ENCODE results near the gene ARHGEF37.
"Not testable (repeated sequence)": the region's sequence is repeated elsewhere in the genome, so short reads cannot be mapped to it uniquely, and the experiment has no call there.

ARHGEF37 gene

GRCh38 chr5:149581192-149581861, at the start of gene ARHGEF37:
Gene ARHGEF37 (plus strand): TSS chr5:149581498. CDS start chr5:149597770, 16,272 bp downstream.
- peak; percentile 17 for DNase-seq

DNA sequence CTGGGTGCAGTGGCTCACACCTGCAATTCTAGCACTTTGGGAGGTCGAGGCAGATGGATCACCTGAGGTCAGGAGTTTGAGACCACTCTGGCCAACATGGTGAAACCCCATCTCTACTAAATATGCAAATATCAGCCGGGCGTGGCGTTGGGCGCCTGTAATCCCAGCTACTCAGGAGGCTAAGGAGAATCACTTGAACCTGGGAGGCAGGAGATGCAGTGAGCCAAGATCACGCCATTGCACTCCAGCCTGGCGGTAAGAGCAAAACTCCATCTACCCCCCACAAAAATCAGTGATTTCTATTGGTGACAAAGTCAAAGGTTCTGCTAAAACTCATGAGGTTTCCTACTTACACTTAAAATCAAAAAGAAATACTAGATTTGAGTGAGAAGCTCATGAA, 48.9 kb upstream of the ARHGEF37 start:
- DNase-seq: no peak

DNA sequence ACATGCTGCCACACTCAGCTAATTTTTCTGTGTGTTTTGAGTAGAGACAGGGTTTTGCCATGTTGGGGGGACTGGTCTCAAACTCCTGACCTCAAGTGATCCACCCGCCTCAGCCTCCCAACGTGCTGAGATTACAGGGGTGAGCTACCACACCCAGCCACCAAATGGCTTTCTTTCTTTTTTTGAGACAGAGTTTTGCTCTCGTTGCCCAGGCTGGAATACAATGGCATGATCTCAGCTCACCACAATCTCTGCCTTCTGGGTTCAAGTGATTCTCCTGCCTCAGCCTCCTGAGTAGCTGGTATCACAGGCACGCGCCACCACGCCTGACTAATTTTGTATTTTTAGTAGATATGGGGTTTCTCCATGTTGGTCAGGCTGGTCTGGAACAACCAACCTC, 45.5 kb upstream of the ARHGEF37 start:
- DNase-seq: not testable (repeated sequence)

DNA sequence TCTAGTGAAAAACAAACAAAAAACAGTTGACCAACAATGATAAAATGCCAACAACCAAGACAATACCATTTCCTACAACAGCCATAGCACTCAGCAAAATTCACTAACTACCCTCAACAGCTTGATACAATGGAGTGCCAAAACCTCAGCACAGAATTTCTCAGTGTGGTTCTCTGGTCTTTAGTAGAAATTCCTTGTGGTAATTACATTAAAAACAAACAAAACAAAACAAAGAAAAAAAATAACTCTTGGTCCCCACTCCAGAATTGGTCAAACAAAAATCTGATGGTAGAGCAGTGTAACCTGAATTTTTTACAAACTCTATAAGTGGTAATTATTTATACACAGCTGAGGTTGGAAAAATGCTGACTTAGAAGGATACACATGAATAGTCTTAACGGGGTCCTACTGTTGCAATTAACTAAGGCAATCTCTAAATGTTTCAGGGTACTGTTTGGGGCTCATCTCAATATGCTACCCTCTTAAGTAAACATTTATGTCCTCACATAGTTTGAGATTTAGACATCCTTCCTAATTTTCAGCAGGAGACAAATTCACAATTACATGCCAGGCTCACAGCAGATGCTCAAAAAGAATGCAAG, 43.8 kb upstream of the ARHGEF37 start:
- DNase-seq: no peak

GRCh38 chr5:149540089-149540488, 41.2 kb upstream of the ARHGEF37 start:
- DNase-seq: no peak

- DNase-seq: no peak
These were observed 39.4 kb upstream of the ARHGEF37 start for GRCh38 chr5:149541893-149542292.

DNA sequence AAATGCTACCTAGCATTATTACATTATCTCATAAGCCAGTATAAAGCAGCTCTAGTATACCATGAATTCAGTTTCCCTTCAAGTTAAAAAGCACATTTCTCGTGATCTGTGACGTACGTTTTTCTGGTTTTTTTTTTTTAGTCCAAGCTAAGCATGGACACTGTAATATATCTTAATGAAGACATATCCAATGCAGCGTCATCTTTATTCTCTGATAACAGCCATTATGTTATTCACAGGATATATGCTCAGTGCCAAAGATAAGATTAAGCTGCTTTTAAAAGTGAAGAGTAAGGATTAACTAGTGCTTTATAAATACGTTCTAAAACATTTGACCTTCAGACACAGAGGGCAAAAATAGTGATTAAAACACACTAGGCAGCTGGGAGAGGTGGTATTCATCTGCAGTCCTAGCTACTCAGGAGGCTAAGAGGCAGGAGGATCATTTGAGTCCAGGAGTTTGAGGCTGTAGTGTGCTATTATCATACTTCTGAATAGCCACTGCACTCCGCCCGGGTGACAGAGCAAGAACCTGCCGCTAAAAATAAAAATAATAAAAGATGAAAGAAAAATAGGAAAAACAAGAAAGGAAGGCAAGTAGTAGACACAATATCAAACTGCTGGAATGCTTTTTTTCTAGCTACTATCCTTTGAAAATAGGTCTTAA, 37.8 kb upstream of the ARHGEF37 start:
- no peak for DNase-seq

DNA sequence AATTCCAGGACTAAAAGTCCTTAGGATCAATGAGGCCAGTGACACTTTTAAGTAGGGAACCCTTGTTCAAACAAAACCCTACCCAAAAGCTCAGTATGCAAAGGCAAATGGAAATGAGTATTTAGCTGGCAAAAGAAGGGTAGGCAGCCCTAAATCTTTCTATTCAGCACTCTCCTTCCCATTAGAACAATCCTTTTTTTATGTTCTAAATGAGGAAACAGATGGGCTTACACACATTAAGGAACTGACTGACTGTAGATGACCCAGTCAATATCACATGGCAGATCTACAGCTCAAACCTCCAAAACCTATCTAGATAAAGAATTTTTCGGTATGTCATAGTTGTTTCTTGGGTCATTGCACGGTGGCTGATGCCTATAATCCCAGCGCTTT, 37.3 kb upstream of the ARHGEF37 start:
- no peak for DNase-seq

DNA sequence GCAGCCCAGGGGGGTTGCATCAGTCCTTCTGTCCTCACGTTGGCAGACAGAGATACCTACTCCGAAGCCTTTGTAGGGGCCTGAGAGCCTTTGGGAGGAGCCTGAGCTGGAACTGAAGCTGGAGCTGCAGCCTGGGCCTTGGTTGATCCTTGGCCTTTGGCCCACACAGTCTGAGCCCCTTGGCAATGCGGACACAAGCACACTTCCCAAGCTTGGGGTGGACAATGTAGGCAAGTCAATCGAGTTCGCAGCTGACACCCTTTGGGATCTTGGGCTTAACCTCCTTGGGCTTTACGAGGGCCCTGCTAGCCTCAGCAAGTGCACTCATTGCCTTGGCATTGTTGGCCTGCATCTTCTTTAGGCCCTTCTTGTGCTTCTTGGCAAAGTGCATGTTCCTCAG, 36.0 kb upstream of the ARHGEF37 start:
- DNase-seq: no peak

DNA sequence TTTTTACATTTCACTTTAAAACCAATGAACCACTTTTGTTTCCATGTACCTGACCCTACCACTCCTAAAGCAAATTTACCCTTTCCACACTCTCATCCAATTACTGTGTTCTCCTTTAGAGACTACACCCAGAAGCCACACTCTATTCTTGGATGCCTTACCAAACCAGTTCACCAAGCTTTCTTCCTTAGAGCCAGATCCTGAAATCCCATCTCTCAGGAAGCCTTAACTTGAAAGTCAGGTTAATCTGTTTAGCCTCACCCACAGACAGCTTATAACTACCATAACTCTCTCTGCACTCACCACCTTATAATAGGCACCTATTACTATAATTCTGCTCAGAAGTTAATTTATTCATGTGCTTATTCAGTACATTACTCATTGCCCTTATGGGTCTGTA, 34.3 kb upstream of the ARHGEF37 start:
- DNase-seq: no peak

DNA sequence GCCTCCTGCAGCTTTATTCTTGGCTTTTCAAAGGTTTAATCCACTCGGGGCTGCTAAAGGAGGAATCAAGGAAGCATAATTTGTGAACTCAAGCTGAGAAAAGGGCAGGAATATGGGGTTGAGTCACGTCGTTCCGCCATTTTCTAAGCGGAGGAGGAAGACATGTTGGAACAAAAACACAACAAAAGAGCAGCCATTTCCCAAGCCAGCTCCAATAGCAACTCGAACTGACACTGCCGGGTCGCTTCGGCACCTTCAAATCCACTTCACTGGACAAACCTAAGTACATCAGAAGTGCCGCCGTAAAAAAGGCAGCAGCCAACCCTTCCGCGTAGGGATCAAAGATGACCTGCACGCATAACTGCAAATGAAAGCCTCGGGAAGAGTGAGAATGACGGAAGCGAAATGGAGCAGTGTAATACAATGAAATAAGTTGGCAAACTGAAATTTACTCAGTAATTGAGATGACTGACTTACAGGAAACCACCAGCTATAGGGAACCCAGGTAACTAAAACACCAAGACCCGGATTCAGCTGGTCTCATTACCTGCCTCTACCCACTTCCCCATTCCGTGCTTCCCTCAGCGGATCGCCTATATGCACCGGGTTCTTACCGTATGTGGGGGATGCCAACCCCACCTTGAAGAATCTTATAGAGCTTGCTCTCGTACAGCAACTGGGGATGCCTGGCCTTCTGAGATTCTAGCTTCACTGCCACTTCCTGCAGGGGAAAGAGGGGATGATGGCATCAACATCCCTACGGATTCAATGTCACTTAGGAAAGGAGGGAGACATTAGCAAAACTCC, 31.6 kb upstream of the ARHGEF37 start:
- DNase-seq: peak; percentile 29

- DNase-seq: no peak
These were observed 31.1 kb upstream of the ARHGEF37 start for GRCh38 chr5:149550268-149550583.

- peak; percentile 27 for DNase-seq
These were observed 30.6 kb upstream of the ARHGEF37 start for GRCh38 chr5:149550594-149551226.

GRCh38 chr5:149551227-149552037, 29.9 kb upstream of the ARHGEF37 start, which contains the start of gene CSNK1A1:
Gene CSNK1A1 (minus strand): TSS chr5:149551439. CDS start chr5:149550964, 475 bp downstream.
- DNase-seq: peak; percentile 99

DNA sequence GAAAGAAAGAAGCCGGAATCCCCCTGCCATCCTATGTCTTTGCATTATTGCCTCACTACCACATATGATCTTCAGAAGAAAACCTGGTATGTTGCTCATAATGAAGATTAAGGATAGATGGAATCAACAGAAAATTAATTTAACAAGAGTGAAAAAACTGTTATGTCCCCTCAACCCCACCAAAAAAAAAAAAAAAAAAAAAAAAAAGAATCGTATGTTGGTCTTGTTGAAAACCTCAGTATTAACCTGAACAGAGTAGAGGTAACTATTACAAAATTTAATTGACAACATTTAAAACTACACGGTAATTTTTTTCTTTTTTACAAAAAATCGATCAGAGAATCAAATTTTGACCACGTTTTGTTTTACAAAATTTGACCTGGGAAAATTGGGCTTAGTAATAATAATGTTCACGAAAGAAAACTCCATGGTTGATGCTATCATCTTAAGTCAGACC, 29.2 kb upstream of the ARHGEF37 start:
- DNase-seq: no peak

DNA sequence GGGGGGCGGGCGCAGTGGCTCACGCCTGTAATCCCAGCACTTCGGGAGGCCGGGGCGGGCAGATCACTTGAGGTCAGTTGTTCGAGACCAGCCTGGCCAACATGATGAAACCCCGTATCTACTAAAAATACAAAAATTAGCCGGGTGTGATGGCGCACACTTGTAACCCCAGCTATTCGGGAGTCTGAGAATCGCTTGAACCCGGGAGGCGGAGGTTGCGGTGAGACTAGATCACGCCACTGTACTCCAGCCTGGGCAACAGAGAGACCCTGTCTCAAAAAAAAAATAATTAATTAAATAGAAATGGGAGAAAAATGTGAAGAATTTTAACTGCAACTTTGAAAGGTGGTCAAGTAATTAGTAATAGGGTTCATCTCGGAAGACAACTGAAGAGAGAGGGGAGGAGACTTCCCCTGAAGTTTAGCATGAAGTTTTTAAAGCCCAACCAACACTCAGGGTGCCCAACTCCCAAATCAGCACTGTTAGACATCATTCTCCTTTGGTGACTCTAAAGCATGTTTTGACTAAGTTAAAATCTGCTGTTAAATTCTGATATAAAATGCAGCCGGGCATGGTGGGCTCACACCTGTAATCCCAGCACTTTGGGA, 28.6 kb upstream of the ARHGEF37 start:
- no peak for DNase-seq

DNA sequence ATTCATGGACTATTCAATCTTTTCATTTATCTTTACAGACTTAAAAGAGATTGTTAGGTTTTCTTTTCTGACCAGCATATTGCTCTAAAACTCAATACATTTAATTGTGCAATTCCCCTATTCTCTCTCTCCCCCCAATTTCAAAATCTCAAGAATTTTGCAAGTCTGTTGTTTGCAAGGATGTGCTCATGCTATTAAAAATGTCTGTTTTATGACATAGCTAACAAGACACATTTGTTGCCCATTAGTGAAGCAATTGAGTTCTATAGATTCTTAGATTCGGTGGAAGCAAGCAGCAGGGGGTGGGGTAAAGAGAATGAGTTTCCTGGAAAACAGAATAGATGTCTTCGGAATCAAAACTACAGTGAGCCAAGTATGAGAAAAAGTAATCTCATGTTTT, 21.6 kb upstream of the ARHGEF37 start:
- no peak for DNase-seq

- DNase-seq: no peak
These were observed 19.4 kb upstream of the ARHGEF37 start for GRCh38 chr5:149561848-149562247.

DNA sequence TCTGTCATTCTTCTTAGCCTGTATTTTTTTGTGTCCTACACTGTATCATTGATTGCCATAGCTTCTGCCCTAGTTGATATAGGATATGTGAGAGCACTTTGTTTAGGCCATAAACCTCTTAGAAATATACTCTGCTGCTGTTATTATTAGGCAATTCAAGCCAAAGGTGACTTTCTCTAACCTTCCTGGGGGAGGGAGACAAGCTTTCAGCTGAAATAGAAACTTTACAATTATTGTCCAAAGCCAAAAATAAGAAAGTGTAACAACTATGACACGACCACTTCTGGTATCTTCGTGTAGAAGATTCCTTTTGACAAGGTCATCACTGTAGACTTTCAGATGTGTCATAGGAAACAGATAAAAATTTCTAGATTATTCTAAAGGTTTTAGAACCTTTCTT, 17.8 kb upstream of the ARHGEF37 start:
- no peak for DNase-seq

DNA sequence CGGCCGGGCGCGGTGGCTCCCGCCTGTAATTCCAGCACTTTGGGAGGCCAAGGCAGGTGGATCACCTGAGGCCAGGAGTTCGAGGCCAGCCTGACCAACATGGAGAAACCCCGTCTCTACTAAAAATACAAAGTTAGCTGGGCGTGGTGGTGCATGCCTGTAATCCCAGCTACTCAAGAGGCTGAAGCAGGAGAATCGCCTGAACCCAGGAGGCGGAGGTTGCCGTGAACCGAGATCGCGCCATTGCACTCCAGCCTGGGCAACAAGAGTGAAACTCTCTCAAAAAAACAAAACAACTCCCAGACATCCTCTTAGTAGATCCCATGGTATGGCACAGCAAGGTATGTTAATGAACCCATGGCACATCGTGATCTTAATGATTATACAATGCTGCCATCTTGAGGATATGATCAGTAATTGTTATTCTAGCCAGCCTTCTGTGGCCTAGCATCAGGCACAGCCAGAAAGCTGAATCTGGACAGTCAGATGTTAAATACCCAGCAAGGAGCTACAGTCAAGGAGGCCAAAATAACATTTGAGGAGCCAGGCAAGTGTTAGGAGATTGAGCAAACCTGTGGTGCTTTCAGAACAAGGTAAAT, 16.7 kb upstream of the ARHGEF37 start:
- DNase-seq: not testable (repeated sequence)

- no peak for DNase-seq
These were observed 14.1 kb upstream of the ARHGEF37 start for GRCh38 chr5:149567226-149567625.
